HepG2 (cell line): ENCODE results near the gene SFXN5. TPM values are rescaled to one million over a fixed set of nuclear protein-coding genes. Genes with fewer than 3 reads are reported as not detected.

Source experiments
- CEBPG ChIP-seq: IDR thresholded peaks from 2 replicates; pipeline ENCODE4 v1.6.1; 2016
- CEBPZ ChIP-seq: IDR thresholded peaks from 2 replicates; pipeline ENCODE4 v1.6.1; 2012; ENCODE audit warnings: low read length, improper control_type of control experiment
- DNMT1 ChIP-seq: sonication (generic); formaldehyde crosslinking; IDR thresholded peaks from 2 replicates; pipeline ENCODE4 v1.5.1; 2020; ENCODE audit warnings: mild to moderate bottlenecking, missing genetic modification reagents
- ELK4 ChIP-seq: sonication (generic); formaldehyde crosslinking; IDR thresholded peaks from 2 replicates; pipeline ENCODE4 v1.9.0; 2021; ENCODE audit warnings: missing genetic modification reagents, borderline replicate concordance
- FLYWCH1 ChIP-seq: sonication (generic); formaldehyde crosslinking; IDR thresholded peaks from 2 replicates; pipeline ENCODE4 v1.8.1; 2023; ENCODE audit warnings: mild to moderate bottlenecking, missing genetic modification reagents
- HES4 ChIP-seq: sonication (generic); formaldehyde crosslinking; IDR thresholded peaks from 2 replicates; pipeline ENCODE4 v1.9.0; 2021; ENCODE audit warnings: mild to moderate bottlenecking, missing genetic modification reagents, borderline replicate concordance
- JUND ChIP-seq: sonication (generic); formaldehyde crosslinking; IDR thresholded peaks from 2 replicates; pipeline ENCODE4 v1.8.0; 2022; ENCODE audit warnings: mild to moderate bottlenecking, missing genetic modification reagents
- KAT2B ChIP-seq: fragments of 150-350 bp; IDR thresholded peaks from 2 replicates; pipeline ENCODE4 v1.6.1; 2014; ENCODE audit warnings: low read depth, low read length, borderline replicate concordance
- MATR3 ChIP-seq: sonication (generic); formaldehyde crosslinking; IDR thresholded peaks from 2 replicates; pipeline ENCODE4 v1.4.0; 2020; ENCODE audit warnings: missing genetic modification reagents
- MAZ ChIP-seq, 2 experiments: sonication (generic) in 1 of 2; formaldehyde crosslinking in 1 of 2; IDR thresholded peaks; 2 replicates each; pipeline versions ENCODE4 v1.5.0 to v1.6.1; 2012 to 2020; ENCODE audit warnings: low read depth in 2 of 2, mild to moderate bottlenecking in 2 of 2, borderline replicate concordance in 1 of 2, improper control_type of control experiment in 1 of 2, low read length in 1 of 2, missing genetic modification reagents in 1 of 2, moderate library complexity in 1 of 2
- TAF15 ChIP-seq: fragments of 200-400 bp; formaldehyde crosslinking; IDR thresholded peaks from one replicate; pipeline ENCODE4 v1.6.1; 2018; ENCODE audit warnings: mild to moderate bottlenecking, low read depth, low read length; ENCODE audit not compliant: poor library complexity, severe bottlenecking
- ZNF124 ChIP-seq: sonication (generic); formaldehyde crosslinking; IDR thresholded peaks from 2 replicates; pipeline ENCODE4 v1.4.0; 2020; ENCODE audit warnings: missing genetic modification reagents
- ZNF160 ChIP-seq: sonication (generic); formaldehyde crosslinking; IDR thresholded peaks from 2 replicates; pipeline ENCODE4 v1.8.0; 2022; ENCODE audit warnings: mild to moderate bottlenecking, inconsistent platforms, missing genetic modification reagents
- ZNF496 ChIP-seq: sonication (generic); formaldehyde crosslinking; IDR thresholded peaks from 2 replicates; pipeline ENCODE4 v1.8.1; 2023; ENCODE audit warnings: mild to moderate bottlenecking, moderate library complexity, missing genetic modification reagents; ENCODE audit not compliant: insufficient replicate concordance
- ZNF552 ChIP-seq: sonication (generic); formaldehyde crosslinking; IDR thresholded peaks from 2 replicates; pipeline ENCODE4 v1.9.0; 2022; ENCODE audit warnings: missing genetic modification reagents, mild to moderate bottlenecking, borderline replicate concordance
- ZNF614 ChIP-seq: IDR thresholded peaks from 2 replicates; pipeline ENCODE4 v1.6.1; 2018; ENCODE audit warnings: missing biosample characterization, missing genetic modification reagents, inconsistent platforms, borderline replicate concordance
- ZNF644 ChIP-seq: IDR thresholded peaks from 2 replicates; pipeline ENCODE4 v1.6.1; 2016; ENCODE audit warnings: low read depth
- ZNF7 ChIP-seq: IDR thresholded peaks from 2 replicates; pipeline ENCODE4 v1.6.1; 2016; ENCODE audit warnings: missing biosample characterization, missing genetic modification reagents
- polyA plus RNA-seq, 8 experiments: library from polyadenylated mRNA; depleted of rRNA in 3 of 8; stranded (reverse) in 7 of 8; unstranded in 1 of 8; fragments of >200 nt; fragmentation: Illumina TruSeq in 4 of 8; extraction: Trizol in 4 of 8; gene quantifications; 2 replicates each; pipeline versions ENCODE4 v1.2.1 to v1.2.3, GENCODE V29; 2011 to 2016; ENCODE audit warnings: low read depth in 4 of 8, missing spikeins in 1 of 8, mixed read lengths in 1 of 8; ENCODE audit not compliant: insufficient read depth in 1 of 8
- total RNA-seq, 5 experiments: library from RNA; depleted of rRNA; stranded (reverse); fragments of >200 nt; fragmentation: Illumina TruSeq; extraction: Trizol; gene quantifications; 2 replicates each; pipeline ENCODE4 v1.2.3, GENCODE V29; 2016; ENCODE audit warnings: low read depth in 1 of 5
- TF ChIP-seq, protein P1 (sequence below): sonication (generic); formaldehyde crosslinking; conservative IDR thresholded peaks from 2 replicates; pipeline ENCODE4 v1.4.0; 2020; ENCODE audit warnings: missing genetic modification reagents
- TF ChIP-seq, protein P2 (sequence below): IDR thresholded peaks from 2 replicates; pipeline ENCODE4 v1.6.1; 2012; ENCODE audit warnings: low read depth, low read length, improper control_type of control experiment

SFXN5 gene
- total and polyA plus RNA-seq, 2 of the 13 experiments (the other 11 are each of a cell fraction or from before 2014, with no cell fraction given), result 34.9 to 37.4 TPM

DNA sequence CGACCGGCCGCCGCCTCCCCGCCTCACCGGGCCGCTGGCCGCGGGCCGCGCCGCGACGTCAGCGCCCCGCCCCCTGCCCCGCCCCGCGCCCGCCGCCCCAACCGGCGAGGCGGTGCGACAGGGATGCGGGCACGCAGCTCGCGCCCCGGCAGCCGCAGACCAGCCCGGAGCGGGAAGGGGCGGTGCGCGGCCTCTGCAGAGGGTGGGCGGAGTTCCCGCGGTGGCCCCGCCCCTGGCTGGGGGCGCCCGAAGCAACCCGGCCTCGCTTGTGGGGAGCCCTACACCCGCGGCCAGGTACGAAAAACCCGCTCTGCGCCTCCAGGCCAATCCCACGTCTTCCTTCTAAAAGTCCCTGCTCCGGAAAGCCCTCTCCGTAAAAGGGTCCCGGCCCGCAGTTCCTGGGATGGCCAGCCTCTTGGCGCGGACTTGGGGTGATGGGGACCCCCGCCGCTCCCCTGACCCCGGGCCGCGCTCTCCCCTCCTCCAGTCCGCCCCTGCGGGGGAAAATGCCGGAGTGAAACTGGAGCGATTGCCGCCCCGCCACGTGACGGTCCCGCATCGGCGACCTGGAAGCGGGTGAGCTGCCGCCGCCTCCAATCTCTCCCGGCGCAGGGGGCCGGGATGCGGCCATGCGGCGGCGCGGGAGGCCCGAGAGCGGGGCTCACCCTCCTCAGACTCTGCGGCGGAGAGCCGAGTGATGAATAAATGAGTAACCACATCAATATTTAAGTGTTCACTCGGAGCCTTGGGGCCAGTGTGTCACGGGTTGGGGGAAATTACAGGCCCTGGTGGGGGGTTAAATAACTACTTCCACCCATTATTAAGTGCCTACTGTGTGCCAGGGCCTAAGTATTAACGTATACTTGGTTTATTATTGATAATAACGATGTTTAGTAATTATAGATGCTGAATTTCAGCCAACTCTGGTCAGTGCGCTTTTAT lies 41.7 kb upstream of the SFXN5 start, which contains the start of gene RAB11FIP5 (continued):
- TF ChIP-seq ZNF496 (CRISPR knock-in tag), result no peak
- peak; percentile 28; the same call in 1 of the 2 replicates for TF ChIP-seq MAZ (IDR thresholded peaks at IDR 0.05; ENCODE audit: borderline replicate concordance, low read depth, low read length)
- no peak; the same call in 1 of the 2 replicates for TF ChIP-seq MAZ (CRISPR knock-in tag; IDR thresholded peaks at IDR 0.05; ENCODE audit: low read depth)
- no peak for TF ChIP-seq ELK4
- no peak for TF ChIP-seq JUND (CRISPR knock-in tag)
- TF ChIP-seq, protein P1, sequence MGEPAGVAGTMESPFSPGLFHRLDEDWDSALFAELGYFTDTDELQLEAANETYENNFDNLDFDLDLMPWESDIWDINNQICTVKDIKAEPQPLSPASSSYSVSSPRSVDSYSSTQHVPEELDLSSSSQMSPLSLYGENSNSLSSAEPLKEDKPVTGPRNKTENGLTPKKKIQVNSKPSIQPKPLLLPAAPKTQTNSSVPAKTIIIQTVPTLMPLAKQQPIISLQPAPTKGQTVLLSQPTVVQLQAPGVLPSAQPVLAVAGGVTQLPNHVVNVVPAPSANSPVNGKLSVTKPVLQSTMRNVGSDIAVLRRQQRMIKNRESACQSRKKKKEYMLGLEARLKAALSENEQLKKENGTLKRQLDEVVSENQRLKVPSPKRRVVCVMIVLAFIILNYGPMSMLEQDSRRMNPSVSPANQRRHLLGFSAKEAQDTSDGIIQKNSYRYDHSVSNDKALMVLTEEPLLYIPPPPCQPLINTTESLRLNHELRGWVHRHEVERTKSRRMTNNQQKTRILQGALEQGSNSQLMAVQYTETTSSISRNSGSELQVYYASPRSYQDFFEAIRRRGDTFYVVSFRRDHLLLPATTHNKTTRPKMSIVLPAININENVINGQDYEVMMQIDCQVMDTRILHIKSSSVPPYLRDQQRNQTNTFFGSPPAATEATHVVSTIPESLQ (CRISPR knock-in tag), result no peak
- TF ChIP-seq ZNF160, result no peak
- no peak for TF ChIP-seq MATR3 (CRISPR knock-in tag)
- no peak for TF ChIP-seq DNMT1
- no peak for TF ChIP-seq ZNF552 (CRISPR knock-in tag)
- TF ChIP-seq, protein P2, sequence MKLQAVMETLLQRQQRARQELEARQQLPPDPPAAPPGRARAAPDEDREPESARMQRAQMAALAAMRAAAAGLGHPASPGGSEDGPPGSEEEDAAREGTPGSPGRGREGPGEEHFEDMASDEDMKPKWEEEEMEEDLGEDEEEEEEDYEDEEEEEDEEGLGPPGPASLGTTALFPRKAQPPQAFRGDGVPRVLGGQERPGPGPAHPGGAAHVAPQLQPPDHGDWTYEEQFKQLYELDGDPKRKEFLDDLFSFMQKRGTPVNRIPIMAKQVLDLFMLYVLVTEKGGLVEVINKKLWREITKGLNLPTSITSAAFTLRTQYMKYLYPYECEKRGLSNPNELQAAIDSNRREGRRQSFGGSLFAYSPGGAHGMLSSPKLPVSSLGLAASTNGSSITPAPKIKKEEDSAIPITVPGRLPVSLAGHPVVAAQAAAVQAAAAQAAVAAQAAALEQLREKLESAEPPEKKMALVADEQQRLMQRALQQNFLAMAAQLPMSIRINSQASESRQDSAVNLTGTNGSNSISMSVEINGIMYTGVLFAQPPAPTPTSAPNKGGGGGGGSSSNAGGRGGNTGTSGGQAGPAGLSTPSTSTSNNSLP, result no peak
- TF ChIP-seq CEBPG (CRISPR knock-in tag), result no peak
- no peak for TF ChIP-seq CEBPZ
- no peak for TF ChIP-seq ZNF7 (CRISPR knock-in tag)
- peak; percentile 52 for TF ChIP-seq TAF15
- TF ChIP-seq ZNF124 (CRISPR knock-in tag), result peak; percentile 63; the same call in 1 of the 2 replicates
- TF ChIP-seq ZNF644 (CRISPR knock-in tag), result no peak
- TF ChIP-seq KAT2B, result no peak
- TF ChIP-seq HES4 (CRISPR knock-in tag), result peak; percentile 92
- no peak for TF ChIP-seq FLYWCH1 (CRISPR knock-in tag)
- no peak for TF ChIP-seq ZNF614 (CRISPR knock-in tag)
